HepG2 (cell line): ENCODE data around the gene ODAD4. TPM values are rescaled to one million over a fixed set of nuclear protein-coding genes. Genes with fewer than 3 reads are reported as not detected.

Source experiments
- CREM ChIP-seq, 2 experiments: sonication (generic) in 1 of 2; formaldehyde crosslinking in 1 of 2; IDR thresholded peaks; 2 replicates each; pipeline versions ENCODE4 v1.4.0 to v1.6.1; 2016 to 2020; ENCODE audit warnings: antibody characterized with exemption in 1 of 2, mild to moderate bottlenecking in 1 of 2, missing genetic modification reagents in 1 of 2
- FOSL1 ChIP-seq: sonication (generic); formaldehyde crosslinking; IDR thresholded peaks from 2 replicates; pipeline ENCODE4 v1.9.0; 2021; ENCODE audit warnings: missing genetic modification reagents, borderline replicate concordance
- KDM5B ChIP-seq: sonication (generic); formaldehyde crosslinking; IDR thresholded peaks from 2 replicates; pipeline ENCODE4 v1.4.0; 2020; ENCODE audit warnings: missing genetic modification reagents, mild to moderate bottlenecking, borderline replicate concordance
- MLX ChIP-seq: IDR thresholded peaks from 2 replicates; pipeline ENCODE4 v1.6.1; 2016
- NFAT5 ChIP-seq: sonication (generic); formaldehyde crosslinking; IDR thresholded peaks from 2 replicates; pipeline ENCODE4 v1.4.0; 2020; ENCODE audit warnings: missing genetic modification reagents
- PBX3 ChIP-seq: sonication (generic); formaldehyde crosslinking; IDR thresholded peaks from 2 replicates; pipeline ENCODE4 v1.8.1; 2023; ENCODE audit warnings: missing genetic modification reagents, inconsistent platforms, borderline replicate concordance
- REL ChIP-seq: sonication (generic); formaldehyde crosslinking; conservative IDR thresholded peaks from 2 replicates; pipeline ENCODE4 v1.8.0; 2022; ENCODE audit warnings: mild to moderate bottlenecking, missing genetic modification reagents, moderate library complexity
- RFX1 ChIP-seq: fragments of 450-650 bp; IDR thresholded peaks from 2 replicates; pipeline ENCODE4 v1.6.1; 2017
- RNF219 ChIP-seq: sonication (generic); formaldehyde crosslinking; IDR thresholded peaks from 2 replicates; pipeline ENCODE4 v1.5.0; 2020; ENCODE audit warnings: mild to moderate bottlenecking, missing genetic modification reagents
- SNAI1 ChIP-seq: sonication (generic); formaldehyde crosslinking; IDR thresholded peaks from 2 replicates; pipeline ENCODE4 v1.5.0; 2020; ENCODE audit warnings: mild to moderate bottlenecking, missing genetic modification reagents, borderline replicate concordance
- TARDBP ChIP-seq: sonication (generic); formaldehyde crosslinking; IDR thresholded peaks from 2 replicates; pipeline ENCODE4 v1.8.0; 2022; ENCODE audit warnings: mild to moderate bottlenecking, missing genetic modification reagents
- ZMYM3 ChIP-seq: sonication (generic); formaldehyde crosslinking; IDR thresholded peaks from 2 replicates; pipeline ENCODE4 v1.5.1; 2020; ENCODE audit warnings: mild to moderate bottlenecking, missing genetic modification reagents
- ZNF17 ChIP-seq: sonication (generic); formaldehyde crosslinking; IDR thresholded peaks from 2 replicates; pipeline ENCODE4 v1.5.0; 2020; ENCODE audit warnings: mild to moderate bottlenecking, missing genetic modification reagents
- ZNF180 ChIP-seq: sonication (generic); formaldehyde crosslinking; IDR thresholded peaks from 2 replicates; pipeline ENCODE4 v1.4.0; 2020; ENCODE audit warnings: low read depth, missing genetic modification reagents, borderline replicate concordance
- ZNF230 ChIP-seq: sonication (generic); formaldehyde crosslinking; IDR thresholded peaks from 2 replicates; pipeline ENCODE4 v1.4.0; 2020; ENCODE audit warnings: mild to moderate bottlenecking, missing genetic modification reagents
- ZNF274 ChIP-seq: sonication (generic); formaldehyde crosslinking; IDR thresholded peaks from 2 replicates; pipeline ENCODE4 v1.5.1; 2020; ENCODE audit warnings: mild to moderate bottlenecking, missing genetic modification reagents
- ZNF34 ChIP-seq: sonication (generic); formaldehyde crosslinking; IDR thresholded peaks from 2 replicates; pipeline ENCODE4 v1.4.0; 2020; ENCODE audit warnings: mild to moderate bottlenecking, missing genetic modification reagents, borderline replicate concordance
- ZNF501 ChIP-seq: sonication (generic); formaldehyde crosslinking; IDR thresholded peaks from 2 replicates; pipeline ENCODE4 v1.5.1; 2020; ENCODE audit warnings: mild to moderate bottlenecking, moderate library complexity, missing genetic modification reagents
- ZNF713 ChIP-seq: sonication (generic); formaldehyde crosslinking; IDR thresholded peaks from 2 replicates; pipeline ENCODE4 v1.4.0; 2020; ENCODE audit warnings: mild to moderate bottlenecking, missing genetic modification reagents
- ZNF746 ChIP-seq: sonication (generic); formaldehyde crosslinking; IDR thresholded peaks from 2 replicates; pipeline ENCODE4 v1.8.0; 2022; ENCODE audit warnings: mild to moderate bottlenecking, missing genetic modification reagents
- ZSCAN9 ChIP-seq: IDR thresholded peaks from 2 replicates; pipeline ENCODE4 v1.6.1; 2016; ENCODE audit warnings: borderline replicate concordance
- polyA plus RNA-seq, 8 experiments: library from polyadenylated mRNA; depleted of rRNA in 3 of 8; stranded (reverse) in 7 of 8; unstranded in 1 of 8; fragments of >200 nt; fragmentation: Illumina TruSeq in 4 of 8; extraction: Trizol in 4 of 8; gene quantifications; 2 replicates each; pipeline versions ENCODE4 v1.2.1 to v1.2.3, GENCODE V29; 2011 to 2016; ENCODE audit warnings: low read depth in 4 of 8, missing spikeins in 1 of 8, mixed read lengths in 1 of 8; ENCODE audit not compliant: insufficient read depth in 1 of 8
- total RNA-seq, 5 experiments: library from RNA; depleted of rRNA; stranded (reverse); fragments of >200 nt; fragmentation: Illumina TruSeq; extraction: Trizol; gene quantifications; 2 replicates each; pipeline ENCODE4 v1.2.3, GENCODE V29; 2016; ENCODE audit warnings: low read depth in 1 of 5

The ODAD4 gene
- total and polyA plus RNA-seq, 2 of the 13 experiments (the other 11 are each of a cell fraction or from before 2014, with no cell fraction given): 0.48 to 0.53 TPM

- no peak for TF ChIP-seq SNAI1
- TF ChIP-seq ZNF501 (CRISPR knock-in tag): peak; percentile 18; the same call in 1 of the 2 replicates
- TF ChIP-seq ZNF180 (CRISPR knock-in tag): no peak
- TF ChIP-seq ZNF713 (CRISPR knock-in tag): no peak
- no peak for TF ChIP-seq ZNF17 (CRISPR knock-in tag)
- TF ChIP-seq CREM (IDR thresholded peaks at IDR 0.05): 0 out of 2 replicates have a peak, but pooled peaks have one; percentile 11
- TF ChIP-seq CREM (CRISPR knock-in tag; IDR thresholded peaks at IDR 0.05): no peak
- no peak for TF ChIP-seq PBX3 (CRISPR knock-in tag)
- TF ChIP-seq ZMYM3 (CRISPR knock-in tag): no peak
- no peak for TF ChIP-seq ZNF746
- TF ChIP-seq KDM5B (CRISPR knock-in tag): no peak
- TF ChIP-seq REL: no peak
- no peak for TF ChIP-seq RNF219 (CRISPR knock-in tag)
- TF ChIP-seq RFX1: no peak
- TF ChIP-seq TARDBP (CRISPR knock-in tag): no peak
- TF ChIP-seq ZNF274 (CRISPR knock-in tag): no peak
- TF ChIP-seq ZSCAN9: no peak
- no peak for TF ChIP-seq NFAT5 (CRISPR knock-in tag)
- no peak for TF ChIP-seq MLX
- TF ChIP-seq ZNF230 (CRISPR knock-in tag): no peak
- no peak for TF ChIP-seq ZNF34
- 0 out of 2 replicates have a peak, but pooled peaks have one; percentile 13 for TF ChIP-seq FOSL1 (CRISPR knock-in tag)
Measured at GRCh38 chr17:41891135-41892020, 39.0 kb upstream of the ODAD4 start (continued).
